ENCODE measurements around the gene IL4R. TPM values are rescaled to one million over a fixed set of nuclear protein-coding genes. Genes with fewer than 3 reads are reported as not detected.

Gene IL4R
- total and polyA plus RNA-seq, 2 of the 13 experiments (the other 11 are each of a cell fraction or from before 2014, with no cell fraction given), result 15.9 to 49.6 TPM

- TF ChIP-seq SOX5 (CRISPR knock-in tag; IDR thresholded peaks at IDR 0.05; ENCODE audit: borderline replicate concordance) (peak; percentile 48; the same call in 1 of the 2 replicates), HIVEP1 (CRISPR knock-in tag; IDR thresholded peaks at IDR 0.05) (peak; percentile 83; the same call in 1 of the 2 replicates), ZBTB38 (CRISPR knock-in tag; IDR thresholded peaks at IDR 0.05) (peak; percentile 49; the same call in 1 of the 2 replicates), GABPB1 (CRISPR knock-in tag; IDR thresholded peaks at IDR 0.05) (peak; percentile 69), TGIF2 (CRISPR knock-in tag; IDR thresholded peaks at IDR 0.05) (no peak; the same call in 1 of the 2 replicates), ZNF234 (CRISPR knock-in tag; conservative IDR thresholded peaks at IDR 0.05) (no peak), KLF16 (CRISPR knock-in tag; IDR thresholded peaks at IDR 0.05) (peak in 1 of 2 experiments; percentile 35; a peak in 1 of 4 replicates), ZNF746 (CRISPR knock-in tag; IDR thresholded peaks at IDR 0.05) (no peak), FOXO4 (CRISPR knock-in tag; conservative IDR thresholded peaks at IDR 0.05) (no peak), DMTF1 (CRISPR knock-in tag; IDR thresholded peaks at IDR 0.05) (no peak), GATAD1 (CRISPR knock-in tag; IDR thresholded peaks at IDR 0.05) (no peak; the same call in 1 of the 2 replicates), STAG1 (CRISPR knock-in tag; IDR thresholded peaks at IDR 0.05) (peak; percentile 4), MXI1 (IDR thresholded peaks at IDR 0.05; ENCODE audit: borderline replicate concordance, low read depth, low read length) (peak; percentile 28; the same call in 1 of the 3 replicates), BCLAF1 (IDR thresholded peaks at IDR 0.05) (no peak), POLR2A (IDR thresholded peaks at IDR 0.05; ENCODE audit: insufficient read depth in 1 of 2, low read depth in 2 of 2, low read length in 2 of 2) (peak; percentile 63 to 91), RBM22 (optimal IDR thresholded peaks at IDR 0.05; ENCODE audit: low read length) (no peak), ZNF382 (CRISPR knock-in tag; IDR thresholded peaks at IDR 0.05; ENCODE audit: borderline replicate concordance) (no peak), MED1 (CRISPR knock-in tag; IDR thresholded peaks at IDR 0.05) (peak; percentile 63), SNAPC4 (CRISPR knock-in tag; IDR thresholded peaks at IDR 0.05) (peak; percentile 81)
Measured at GRCh38 chr16:27313422-27314160, at the start of gene IL4R (continued).

Data from HepG2 (cell line).